Left lobe of liver (tissue), 2 donors: ENCODE measurements around the gene ACOT7. TPM values are rescaled to one million over a fixed set of nuclear protein-coding genes. Genes with fewer than 3 reads are reported as not detected.
A peak's percentile ranks its signal among the peaks of the same experiment; 100 is the strongest.
"Not testable (repeated sequence)": the region's sequence is repeated elsewhere in the genome, so short reads cannot be mapped to it uniquely, and the experiment has no call there.

Experiments used
- ATAC-seq: fragments of 200-7000 bp; cut with Tn5 transposase; one replicate; pipeline ENCODE4 v1.9.1; 2020; ENCODE audit warnings: mild to moderate bottlenecking, moderate library complexity
- DNase-seq: peaks from one replicate; pipeline ENCODE4 v3.0.0-alpha.2; 2020; ENCODE audit warnings: low spot score
- total RNA-seq: library from RNA; stranded (reverse); gene quantifications from one replicate; pipeline ENCODE4 v1.2.1, GENCODE V29; 2021
- donor health status: DM: no; HTN: no; CAD: no; lungs with moderate emphysema.
- donor health status: DM: no; HTN: yes; CAD: no.

Gene ACOT7
- total RNA-seq, 1 donor from 2014 or later, result 13.2 TPM

GRCh38 chr1:6365047-6365446 is 28.5 kb downstream of the ACOT7 start:
- no peak for DNase-seq
- no peak for ATAC-seq

DNA sequence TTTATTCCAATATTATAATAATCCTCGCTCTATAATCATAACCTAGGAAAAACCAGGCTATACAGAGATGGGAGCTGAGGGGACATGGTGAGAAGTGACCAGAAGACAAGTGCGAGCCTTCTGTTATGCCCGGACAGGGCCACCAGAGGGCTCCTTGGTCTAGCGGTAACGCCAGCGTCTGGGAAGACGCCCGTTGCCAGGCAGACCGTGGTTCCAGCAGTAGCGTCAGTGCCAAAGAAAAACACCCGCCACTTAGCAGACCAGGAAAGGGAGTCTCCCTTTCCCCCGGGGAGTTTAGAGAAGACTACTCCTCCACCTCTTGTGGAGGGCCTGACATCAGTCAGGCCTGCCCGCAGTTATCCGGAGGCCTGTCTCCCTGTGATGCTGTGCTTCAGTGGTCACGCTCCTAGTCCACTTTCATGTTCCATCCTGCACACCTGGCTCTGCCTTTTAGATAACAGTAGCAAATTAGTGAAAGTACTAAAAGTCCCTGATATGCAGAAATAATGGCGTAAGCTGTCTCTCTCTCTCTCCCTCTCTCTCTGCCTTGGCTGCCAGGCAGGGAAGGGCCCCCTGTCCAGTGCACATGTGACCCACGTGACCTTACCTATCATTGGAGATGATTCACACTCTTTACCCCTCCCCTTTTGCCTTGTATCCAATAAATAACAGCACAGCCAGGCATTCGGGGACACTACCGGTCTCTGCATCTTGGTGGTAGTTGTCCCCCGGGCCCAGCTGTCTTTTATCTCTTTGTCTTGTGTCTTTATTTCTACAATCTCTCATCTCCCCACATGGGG is 30.3 kb downstream of the ACOT7 start:
- peak; percentile 71 for DNase-seq
- not testable (repeated sequence) for ATAC-seq

GRCh38 chr1:6361124-6361775 is 32.3 kb downstream of the ACOT7 start:
- no peak for DNase-seq

GRCh38 chr1:6360517-6361070 is 33.0 kb downstream of the ACOT7 start:
- DNase-seq, result no peak
- no peak for ATAC-seq

More at GRCh38 chr1:6361124-6361775, 32.3 kb downstream of the ACOT7 start:
- no peak for ATAC-seq

DNA sequence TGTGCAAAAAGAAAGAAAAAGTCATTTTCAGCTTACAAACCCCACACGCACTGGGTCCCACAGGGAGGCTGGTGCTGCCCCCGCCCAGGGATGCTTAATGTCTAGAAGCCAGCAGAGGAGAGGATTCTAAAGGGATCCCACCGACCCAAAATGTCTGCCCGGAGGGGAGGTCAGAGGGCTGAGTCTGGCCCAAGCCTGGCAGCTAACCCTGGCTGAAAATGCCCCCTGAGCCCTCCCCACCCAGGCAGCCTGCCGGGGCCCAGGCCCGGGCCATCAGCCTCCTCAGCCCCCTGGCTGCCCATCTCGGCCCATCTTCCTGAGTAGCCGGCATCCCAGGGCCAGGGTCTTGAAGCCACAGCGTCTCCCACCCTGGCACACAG is 33.5 kb downstream of the ACOT7 start:
- DNase-seq, result no peak
- ATAC-seq, result no peak

- DNase-seq (peak; percentile 93), ATAC-seq (peak; percentile 81)
These were observed 34.1 kb downstream of the ACOT7 start for GRCh38 chr1:6359216-6360116.

DNA sequence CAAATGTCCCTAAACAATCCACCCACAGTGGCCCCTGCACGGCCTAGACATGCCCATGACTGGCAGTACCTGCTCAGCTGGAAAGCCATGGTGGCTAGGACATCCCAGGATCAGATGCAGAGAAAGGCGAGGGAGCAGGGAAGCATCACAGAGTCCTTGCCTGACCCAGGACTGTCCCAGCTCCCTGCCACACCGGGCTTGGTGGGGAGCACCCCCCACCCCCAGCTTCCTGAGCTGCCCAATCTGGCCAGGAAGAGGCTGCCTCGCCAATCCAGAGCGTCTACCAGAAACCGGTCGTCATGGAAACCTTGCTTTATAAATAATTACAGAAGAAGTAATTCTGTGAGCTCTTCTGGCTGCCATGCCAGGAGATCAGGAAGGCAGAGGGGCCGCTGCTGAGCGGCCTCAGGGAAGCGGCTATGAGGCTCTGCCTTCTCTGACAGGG is 34.8 kb downstream of the ACOT7 start:
- ATAC-seq, result no peak
- DNase-seq, result no peak

- no peak for ATAC-seq
- DNase-seq, result no peak
These were observed 35.4 kb downstream of the ACOT7 start for GRCh38 chr1:6358144-6358624.

DNA sequence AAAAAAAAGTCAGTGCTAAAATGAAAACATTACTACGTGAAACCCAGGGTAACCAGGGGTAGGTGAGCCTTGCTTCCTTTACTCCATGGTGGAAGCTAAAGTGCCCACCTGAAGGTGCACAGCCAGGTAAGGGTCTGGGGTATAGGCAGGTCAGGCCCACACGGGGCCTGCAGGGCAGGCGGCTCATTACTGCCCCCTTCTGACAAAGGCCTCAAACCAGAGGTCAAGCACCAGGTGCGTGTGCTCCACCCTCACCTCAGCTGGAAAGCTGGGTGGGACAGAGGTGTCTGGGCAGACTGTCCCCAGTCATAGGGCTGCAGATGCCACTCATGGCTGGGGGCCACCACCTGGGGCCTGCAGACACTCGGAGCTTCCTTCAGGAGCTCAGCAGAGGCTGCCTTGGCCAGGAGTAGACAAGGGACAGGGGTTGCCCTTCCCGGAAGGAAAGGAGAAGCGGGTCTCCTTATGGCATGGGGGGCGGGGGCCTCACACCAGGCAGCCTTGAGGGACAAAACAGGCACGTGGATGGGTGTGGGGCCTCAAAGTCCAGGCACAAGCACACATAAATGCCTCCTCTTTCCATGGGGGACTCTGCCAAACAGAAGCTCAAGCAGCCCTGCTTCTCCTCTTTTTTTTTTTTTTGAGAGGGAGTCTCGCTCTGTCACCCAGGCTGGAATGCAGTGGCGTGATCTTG is 36.2 kb downstream of the ACOT7 start:
- ATAC-seq (no peak), DNase-seq (no peak)

DNA sequence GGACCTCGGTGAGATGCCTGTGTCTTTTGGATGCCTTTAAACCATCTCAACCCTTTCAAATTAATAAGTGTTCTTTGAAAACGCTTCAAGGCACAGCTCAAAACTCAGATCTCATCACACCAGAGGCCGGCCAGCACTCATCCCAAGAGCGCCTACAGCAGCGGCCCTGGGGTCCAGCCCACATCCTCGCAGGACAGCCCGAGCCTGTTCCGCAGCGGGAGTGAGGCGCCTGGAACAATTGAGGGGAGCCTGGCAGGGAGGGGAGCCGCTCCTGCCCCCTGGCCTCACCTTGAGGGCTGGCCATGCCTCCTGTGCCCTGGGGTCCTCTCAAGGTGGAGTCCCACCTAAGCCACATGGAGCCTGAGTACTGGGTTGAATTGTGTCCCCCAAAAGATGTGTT is 37.9 kb downstream of the ACOT7 start:
- ATAC-seq, result no peak
- DNase-seq, result no peak

DNA sequence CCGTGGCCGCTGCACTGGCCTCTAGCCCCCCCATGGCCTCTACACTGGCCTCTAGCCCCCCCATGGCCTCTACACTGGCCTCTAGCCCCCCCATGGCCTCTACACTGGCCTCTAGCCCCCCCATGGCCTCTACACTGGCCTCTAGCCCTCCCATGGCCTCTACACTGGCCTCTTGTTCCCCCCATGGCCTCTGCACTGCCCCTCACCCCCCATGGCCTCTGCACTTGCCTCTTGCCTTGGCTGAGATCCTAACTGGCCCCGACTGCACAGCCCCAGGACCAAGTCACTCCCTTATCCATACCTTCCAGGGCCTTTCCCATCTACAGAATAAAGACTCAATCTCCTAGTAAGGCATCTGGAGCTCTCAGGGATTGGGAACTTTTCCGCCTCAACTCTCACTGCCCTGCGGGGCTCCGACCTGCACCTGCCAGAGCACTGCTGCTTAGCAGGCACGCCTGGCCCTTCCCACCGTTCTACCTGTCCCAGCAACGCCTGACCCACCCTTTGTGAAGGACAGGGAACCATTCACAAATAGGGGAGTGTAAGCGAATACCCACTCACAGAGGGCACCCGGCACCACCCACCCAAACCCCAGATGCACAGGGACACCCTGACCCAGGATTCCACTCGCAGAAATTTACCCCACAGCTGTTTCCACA is 38.8 kb downstream of the ACOT7 start:
- ATAC-seq (no peak), DNase-seq (no peak)

DNA sequence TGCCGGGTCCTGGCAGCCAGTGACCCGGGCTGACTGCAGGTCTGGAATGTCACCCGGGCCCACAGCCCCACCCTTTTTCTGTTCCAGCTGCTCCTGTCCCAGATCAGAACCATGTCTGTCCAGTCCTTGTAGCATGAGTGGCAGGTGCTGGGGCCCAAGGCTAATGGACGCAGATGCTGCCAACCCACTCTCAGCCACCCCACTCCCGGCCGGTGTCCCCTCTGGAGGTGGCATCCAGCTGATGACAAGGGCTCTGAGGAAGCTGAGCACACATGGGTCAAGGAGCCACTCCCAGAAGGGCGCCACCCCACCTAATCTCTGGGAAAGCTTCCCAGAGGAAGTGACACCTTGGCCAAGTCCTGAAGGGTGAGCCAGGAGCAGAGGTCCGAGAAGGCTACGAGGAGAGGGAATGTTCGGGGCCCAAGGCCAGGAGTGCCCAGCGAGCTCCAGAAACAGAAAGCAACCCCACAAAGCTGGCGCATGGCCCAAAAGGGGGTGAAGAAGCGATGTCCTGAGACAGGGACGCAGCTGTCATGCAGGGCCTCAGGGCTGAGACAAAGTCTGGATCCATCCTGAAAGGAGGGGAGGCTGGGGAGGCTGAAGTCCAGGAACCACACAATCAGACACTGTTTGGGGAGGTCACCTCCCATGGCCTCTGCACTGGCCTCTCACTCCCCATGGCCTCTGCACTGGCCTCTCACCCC is 39.5 kb downstream of the ACOT7 start:
- ATAC-seq (peak; percentile 51), DNase-seq (peak; percentile 73)

DNA sequence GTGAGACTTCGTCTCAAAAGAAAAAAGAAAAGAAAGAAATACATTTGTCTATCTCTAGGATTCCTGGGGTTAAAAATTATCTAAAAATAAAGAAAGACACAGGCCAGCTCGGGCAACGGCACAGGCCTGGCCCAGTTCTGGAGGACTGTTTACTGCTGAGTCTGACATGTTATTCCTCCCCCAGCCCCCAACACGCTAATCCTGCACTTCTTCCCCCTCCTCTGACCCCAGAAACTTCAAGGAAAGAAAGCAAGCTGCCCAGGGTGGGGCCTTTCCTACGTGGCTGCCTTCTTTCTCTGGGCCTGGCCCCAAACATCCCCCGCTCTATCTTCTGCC is 40.0 kb downstream of the ACOT7 start:
- ATAC-seq, result peak; percentile 41
- peak; percentile 55 for DNase-seq

DNA sequence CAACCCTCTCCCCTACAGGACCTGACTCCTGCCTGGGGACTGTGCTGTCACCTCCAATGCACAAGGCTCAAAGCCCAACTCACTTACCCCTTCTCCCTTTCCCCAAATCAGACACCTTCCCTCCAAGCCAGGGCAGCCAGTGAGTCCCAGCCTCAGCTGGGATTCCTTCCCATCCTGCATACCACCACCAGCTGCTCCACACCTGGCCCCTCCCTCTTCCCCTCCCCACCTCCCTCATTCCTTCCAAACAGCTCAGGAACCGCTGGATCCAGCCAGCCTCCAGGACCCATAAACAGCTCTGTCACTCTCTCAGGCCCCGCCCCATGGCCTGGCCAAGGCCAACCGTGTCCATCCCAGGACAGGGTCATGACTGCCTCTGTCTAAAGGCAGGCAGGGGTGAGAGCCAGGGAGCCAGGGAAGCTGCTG is 41.4 kb downstream of the ACOT7 start:
- ATAC-seq, result peak; percentile 68
- peak; percentile 89 for DNase-seq

GRCh38 chr1:6351480-6352137 is 42.0 kb downstream of the ACOT7 start:
- ATAC-seq, result peak; percentile 53
- DNase-seq, result peak; percentile 89

DNA sequence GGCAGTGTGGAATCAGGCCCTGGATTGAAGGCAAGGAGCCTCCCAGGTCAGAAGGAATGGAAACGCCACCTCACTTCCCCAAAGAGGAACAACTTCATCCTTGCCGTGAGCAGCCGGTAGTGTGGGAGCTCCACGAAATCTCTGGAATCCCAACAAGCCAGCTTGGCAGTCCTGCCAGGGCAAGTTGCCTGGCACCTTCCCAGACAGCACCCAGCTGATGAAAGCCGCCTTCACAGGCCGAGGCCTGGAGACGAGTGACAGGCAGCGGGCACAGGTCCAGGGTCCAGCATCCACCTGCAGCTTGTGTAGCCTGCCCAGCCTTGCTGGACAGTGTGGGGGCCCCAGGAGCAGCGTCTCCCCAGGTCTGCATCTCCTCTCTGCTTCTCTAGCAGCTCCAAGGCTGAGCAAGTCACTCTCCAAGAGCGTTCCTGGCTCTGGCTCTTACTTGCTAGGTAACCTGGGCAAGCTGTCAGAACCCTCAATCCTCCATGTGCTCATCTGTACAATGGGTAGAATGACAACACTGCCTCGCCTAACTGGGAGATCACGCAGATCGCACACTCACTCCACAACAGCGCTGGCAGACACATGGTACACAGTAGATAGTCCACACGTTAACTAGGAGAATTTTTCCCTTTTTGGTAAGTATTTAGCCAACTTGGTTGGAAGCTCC is 43.0 kb downstream of the ACOT7 start:
- peak; percentile 62 for ATAC-seq
- DNase-seq, result peak; percentile 96

GRCh38 chr1:6349254-6349943 is 44.2 kb downstream of the ACOT7 start:
- DNase-seq (no peak), ATAC-seq (no peak)
